H1 (cell line): ENCODE data around the gene RMND5A. TPM values are rescaled to one million over a fixed set of nuclear protein-coding genes. Genes with fewer than 3 reads are reported as not detected.

Source experiments
- CTCF ChIA-PET: fragments of 300-600 bp; sonication (Branson Sonifier 250); formaldehyde crosslinking; loops from one replicate; lab custom pipeline; 2021; ENCODE audit not compliant: partially characterized antibody; lab: Charles Lee
- POLR2A ChIA-PET: fragments of 300-600 bp; sonication (Branson Sonifier 250); formaldehyde crosslinking; loops from one replicate; lab custom pipeline; 2021; ENCODE audit warnings: inconsistent platforms; ENCODE audit not compliant: partially characterized antibody; lab: Charles Lee
- DNase-seq, 2 experiments: peaks; one replicate each; pipeline versions ENCODE4 v3.0.0 to v3.0.0-alpha.2; 2010 to 2022; ENCODE audit warnings: low spot score in 2 of 2, low read depth in 1 of 2, mixed read lengths in 1 of 2
- FAIRE-seq: peaks from 2 replicates; lab custom pipeline; 2011; peaks lifted over from hg19 to GRCh38; lab: Jason Lieb, UNC
- H2AFZ ChIP-seq: 2 replicates; pipeline ENCODE4 v1.8.1; 2012; ENCODE audit warnings: low read length, inconsistent platforms
- H2AK5ac ChIP-seq: 2 replicates; pipeline ENCODE4 v1.6.1; 2013; ENCODE audit warnings: low read depth, low read length
- H2BK120ac ChIP-seq: replicated peaks from 2 replicates; pipeline ENCODE3; 2013; ENCODE audit warnings: low read depth, low read length, inconsistent platforms
- H2BK12ac ChIP-seq: 2 replicates; pipeline ENCODE4 v1.6.1; 2013; ENCODE audit warnings: low read depth, low read length
- H2BK15ac ChIP-seq: 2 replicates; pipeline ENCODE4 v1.6.1; 2013; ENCODE audit warnings: low read length
- H2BK20ac ChIP-seq: 2 replicates; pipeline ENCODE4 v1.6.1; 2013; ENCODE audit warnings: low read length
- H2BK5ac ChIP-seq: 2 replicates; pipeline ENCODE4 v1.6.1; 2013; ENCODE audit warnings: low read depth, low read length
- H3K14ac ChIP-seq: 2 replicates; pipeline ENCODE4 v1.6.1; 2013; ENCODE audit warnings: inconsistent platforms; ENCODE audit not compliant: insufficient read length
- H3K18ac ChIP-seq: 2 replicates; pipeline ENCODE4 v1.6.1; 2013; ENCODE audit warnings: low read length; ENCODE audit errors: extremely low read depth
- H3K23ac ChIP-seq: 2 replicates; pipeline ENCODE4 v1.6.1; 2013; ENCODE audit warnings: inconsistent platforms; ENCODE audit not compliant: insufficient read length
- H3K23me2 ChIP-seq: 2 replicates; pipeline ENCODE4 v1.6.1; 2013; ENCODE audit warnings: low read depth, low read length
- H3K27ac ChIP-seq: 2 replicates; pipeline ENCODE4 v1.6.1; 2011; ENCODE audit warnings: low read depth, low read length, inconsistent platforms
- H3K27me3 ChIP-seq, 4 experiments: replicated peaks in 1 of 4; 1 replicate in 1 of 4; 2 replicates in 3 of 4; pipeline versions ENCODE4 v1.6.1 to v1.8.1; 2011 to 2013; ENCODE audit warnings: low read length in 3 of 4, mild to moderate bottlenecking in 3 of 4, inconsistent platforms in 2 of 4, mixed read lengths in 2 of 4, moderate library complexity in 1 of 4; ENCODE audit not compliant: control insufficient read depth in 3 of 4, insufficient read depth in 3 of 4; ENCODE audit errors: extremely low read depth in 1 of 4
- H3K36me3 ChIP-seq, 4 experiments: 2 replicates each; pipeline versions ENCODE4 v1.6.1 to v1.8.1; 2011 to 2013; ENCODE audit warnings: mild to moderate bottlenecking in 4 of 4, low read length in 3 of 4, moderate library complexity in 2 of 4, control low read depth in 1 of 4, inconsistent platforms in 1 of 4; ENCODE audit not compliant: insufficient read depth in 4 of 4, control insufficient read depth in 2 of 4
- H3K4ac ChIP-seq: replicated peaks from 2 replicates; pipeline ENCODE3; 2013; ENCODE audit warnings: low read length, low read depth, mixed read lengths, inconsistent platforms; ENCODE audit not compliant: insufficient read length
- H3K4me1 ChIP-seq, 4 experiments: replicated peaks in 1 of 4; 1 replicate in 1 of 4; 2 replicates in 3 of 4; pipeline versions ENCODE4 v1.6.1 to v1.8.1; 2011 to 2013; ENCODE audit warnings: low read length in 3 of 4, inconsistent platforms in 2 of 4, mixed read lengths in 1 of 4; ENCODE audit not compliant: insufficient read depth in 4 of 4, control insufficient read depth in 3 of 4
- H3K4me2 ChIP-seq, 2 experiments: 2 replicates each; pipeline versions ENCODE4 v1.6.1 to v1.8.1; 2011 to 2013; ENCODE audit warnings: low read depth in 2 of 2, low read length in 2 of 2, control low read depth in 1 of 2, inconsistent platforms in 1 of 2, mild to moderate bottlenecking in 1 of 2; ENCODE audit not compliant: insufficient read depth in 1 of 2
- H3K4me3 ChIP-seq, 4 experiments: fragments of 200-600, 300-600 bp in 1 of 4; sonication (generic), shearing (Covaris generic), sonication (Bioruptor Twin) in 1 of 4; 2 replicates each; pipeline versions ENCODE4 v1.5.1 to v1.8.1; 2011 to 2016; ENCODE audit warnings: low read length in 4 of 4, low read depth in 3 of 4, control low read depth in 2 of 4, inconsistent platforms in 2 of 4, mild to moderate bottlenecking in 2 of 4, mixed read lengths in 1 of 4, moderate library complexity in 1 of 4; ENCODE audit not compliant: insufficient read depth in 2 of 4; ENCODE audit errors: extremely low read depth in 1 of 4
- H3K56ac ChIP-seq: replicated peaks from 2 replicates; pipeline ENCODE3; 2013; ENCODE audit warnings: low read depth, mild to moderate bottlenecking, mixed read lengths, low read length, inconsistent platforms; ENCODE audit not compliant: insufficient read length
- H3K79me1 ChIP-seq: 2 replicates; pipeline ENCODE4 v1.6.1; 2013; ENCODE audit warnings: low read depth, low read length, control low read depth
- H3K79me2 ChIP-seq, 2 experiments: 2 replicates each; pipeline versions ENCODE4 v1.6.1 to v1.8.1; 2012 to 2013; ENCODE audit warnings: low read length in 2 of 2, mild to moderate bottlenecking in 2 of 2, inconsistent platforms in 1 of 2; ENCODE audit not compliant: insufficient read depth in 2 of 2, control insufficient read depth in 1 of 2
- H3K9ac ChIP-seq, 4 experiments: replicated peaks in 1 of 4; 1 replicate in 1 of 4; 2 replicates in 3 of 4; pipeline versions ENCODE4 v1.6.1 to v1.8.1; 2011 to 2013; ENCODE audit warnings: low read depth in 3 of 4, low read length in 3 of 4, control low read depth in 2 of 4, mild to moderate bottlenecking in 2 of 4, moderate library complexity in 2 of 4, inconsistent platforms in 1 of 4; ENCODE audit errors: extremely low read depth in 1 of 4
- H3K9me3 ChIP-seq, 2 experiments: 2 replicates each; pipeline versions ENCODE4 v1.6.1 to v1.8.1; 2012 to 2013; ENCODE audit warnings: mild to moderate bottlenecking in 2 of 2, moderate library complexity in 2 of 2, control low read depth in 1 of 2, inconsistent platforms in 1 of 2, low read depth in 1 of 2, low read length in 1 of 2, mixed read lengths in 1 of 2; ENCODE audit not compliant: insufficient read depth in 2 of 2
- H4K20me1 ChIP-seq, 2 experiments: replicated peaks in 1 of 2; 2 replicates each; pipeline versions ENCODE3 to v1.8.1; 2011 to 2013; ENCODE audit warnings: inconsistent platforms in 2 of 2, low read length in 2 of 2, mild to moderate bottlenecking in 1 of 2; ENCODE audit not compliant: insufficient read depth in 2 of 2, control insufficient read depth in 1 of 2
- H4K5ac ChIP-seq: 2 replicates; pipeline ENCODE4 v1.6.1; 2013; ENCODE audit warnings: low read length, low read depth, mixed read lengths, inconsistent platforms; ENCODE audit not compliant: insufficient read length
- H4K8ac ChIP-seq: 2 replicates; pipeline ENCODE4 v1.8.0; 2013; ENCODE audit warnings: mild to moderate bottlenecking, moderate library complexity, low read length, inconsistent platforms; ENCODE audit not compliant: insufficient read depth; ENCODE audit errors: extremely low read depth
- H4K91ac ChIP-seq: replicated peaks from 2 replicates; pipeline ENCODE3; 2013; ENCODE audit warnings: low read length, mixed read lengths, inconsistent platforms; ENCODE audit not compliant: insufficient read length
- CEBPB ChIP-seq: IDR thresholded peaks from 2 replicates; pipeline ENCODE4 v1.6.1; 2012; ENCODE audit warnings: low read depth, low read length
- EGR1 ChIP-seq: IDR thresholded peaks from 2 replicates; pipeline ENCODE4 v1.6.1; 2011; ENCODE audit warnings: low read depth, low read length, borderline replicate concordance
- FOSL1 ChIP-seq: IDR thresholded peaks from 2 replicates; pipeline ENCODE4 v1.6.1; 2011; ENCODE audit warnings: mild to moderate bottlenecking, low read depth, low read length, moderate library complexity; ENCODE audit not compliant: insufficient read depth
- GTF2F1 ChIP-seq: IDR thresholded peaks from 2 replicates; pipeline ENCODE4 v1.6.1; 2012; ENCODE audit warnings: low read depth, low read length, improper control_type of control experiment, borderline replicate concordance
- HDAC6 ChIP-seq: IDR thresholded peaks from one replicate; pipeline ENCODE4 v1.7.1; 2012; ENCODE audit warnings: low read depth, mild to moderate bottlenecking, inconsistent platforms, low read length, moderate library complexity
- NRF1 ChIP-seq: IDR thresholded peaks from 2 replicates; pipeline ENCODE4 v1.6.1; 2011; ENCODE audit warnings: mild to moderate bottlenecking, low read depth, low read length, improper control_type of control experiment
- POU5F1 ChIP-seq: IDR thresholded peaks from 2 replicates; pipeline ENCODE4 v1.6.1; 2011; ENCODE audit warnings: low read depth, mild to moderate bottlenecking, low read length, moderate library complexity
- SIX5 ChIP-seq: IDR thresholded peaks from 2 replicates; pipeline ENCODE4 v1.6.1; 2011; ENCODE audit warnings: mild to moderate bottlenecking, low read depth, low read length
- SUZ12 ChIP-seq: fragments of 200-600 bp; sonication (generic); IDR thresholded peaks from 2 replicates; pipeline ENCODE4 v1.6.1; 2012; ENCODE audit warnings: mild to moderate bottlenecking, inconsistent platforms, low read length, moderate library complexity, mixed read lengths
- TEAD4 ChIP-seq: IDR thresholded peaks from 2 replicates; pipeline ENCODE4 v1.6.1; 2012; ENCODE audit warnings: low read depth, low read length, inconsistent platforms, mixed read lengths
- WGBS, 2 experiments: shearing (Covaris generic) in 1 of 2; methylation state at CpG; one replicate each; pipeline versions ENCODE4 v1.1.6 to v1.1.7; 2013 to 2015; ENCODE audit warnings: low lambda C conversion rate in 2 of 2, mixed read lengths in 2 of 2, inconsistent platforms in 1 of 2, low coverage in 1 of 2, missing lambda C conversion rate in 1 of 2; ENCODE audit not compliant: insufficient replicate concordance in 2 of 2, insufficient coverage in 1 of 2, insufficient read length in 1 of 2; ENCODE audit errors: extremely low coverage in 1 of 2, missing lambda C conversion rate in 1 of 2; 5-methylcytosine and 5-hydroxymethylcytosine counted together
- polyA plus RNA-seq, 7 experiments: library from polyadenylated mRNA; depleted of rRNA in 3 of 7; stranded (reverse) in 5 of 7; unstranded in 2 of 7; fragments of >200 nt in 5 of 7; fragments of 200-250 nt in 2 of 7; gene quantifications; 1 replicate in 5 of 7; 2 replicates in 1 of 7; 4 replicates in 1 of 7; pipeline versions ENCODE4 v1.2.1 to v1.2.3, GENCODE V29; 2011 to 2013; ENCODE audit warnings: missing spikeins in 2 of 7, mixed read lengths in 2 of 7
- total RNA-seq: library from RNA; stranded (reverse); fragmentation: NEBNext Ultra II Directional; extraction: Animal tissue kit (Norgen Biotek cat#: 25700); gene quantifications from 2 replicates; pipeline ENCODE4 v1.2.1, GENCODE V29; 2021

The RMND5A gene
- total and polyA plus RNA-seq, 2 of the 8 experiments (the other 6 are each of a cell fraction or from before 2014, with no cell fraction given), result 21.0 to 66.2 TPM

GRCh38 chr2:86774862-86775261 lies 54.8 kb downstream of the RMND5A start:
- Histone ChIP-seq H3K4me3 (no peak overlapping the region), H4K20me1 (peaks cover 0 to 7% of the 10 kb centered on the region in 2 experiments), H3K79me2 (no peaks in the 10 kb centered on the region), H4K8ac (no peak overlapping the region), H2AFZ (no peak overlapping the region), H2BK12ac (no peak overlapping the region), H3K4me1 (peaks cover 0 to 3% (median 0%) of the 10 kb centered on the region in 4 experiments; a peak in 1 of 7 replicates), H3K56ac (no peak overlapping the region), H4K5ac (no peak overlapping the region), H2BK15ac (no peak overlapping the region), H3K18ac (no peak overlapping the region), H3K4me2 (no peak overlapping the region), H3K27ac (no peak overlapping the region), H2AK5ac (no peak overlapping the region), H3K9ac (no peak overlapping the region), H3K79me1 (no peaks in the 10 kb centered on the region), H3K4ac (no peak overlapping the region), H2BK20ac (no peak overlapping the region), H3K23me2 (no peaks in the 10 kb centered on the region), H2BK120ac (no peak overlapping the region), H3K9me3 (no peaks in the 10 kb centered on the region), H3K36me3 (peaks cover 0 to 25% (median 17%) of the 10 kb centered on the region in 4 experiments; a peak in 7 of 8 replicates), H3K27me3 (no peaks in the 10 kb centered on the region), H3K23ac (no peak overlapping the region), H4K91ac (no peak overlapping the region), H3K14ac (no peak overlapping the region), H2BK5ac (no peak overlapping the region)
- 72% methylated on average over 5 of the region's 5 CpGs; no CpG with 5 or more reads in 1 of the 2 experiments for WGBS, 2 experiments
- DNase-seq (no peak), FAIRE-seq (no peak)
- CTCF ChIA-PET, result interaction anchor here (0.6 to 1.2 kb wide), 3 partner anchors 10 to 32 kb away, joined by 3 to 6 read pairs (median 3); no protein-coding TSS in a partner anchor
- TF ChIP-seq FOSL1, result no peak
- no peak for TF ChIP-seq SIX5
- TF ChIP-seq SUZ12, result no peak
- no peak for TF ChIP-seq CEBPB
- no peak for TF ChIP-seq GTF2F1
- no peak for TF ChIP-seq TEAD4
- TF ChIP-seq POU5F1, result no peak
- no peak for TF ChIP-seq NRF1
- no peak for TF ChIP-seq HDAC6
- no peak for TF ChIP-seq EGR1
- POLR2A ChIA-PET, result no interaction called here
